ENCODE measurements around the gene PPM1F. TPM values are rescaled to one million over a fixed set of nuclear protein-coding genes. Genes with fewer than 3 reads are reported as not detected.

PPM1F gene
- total and polyA plus RNA-seq, 4 donors: 1.8 to 15.5 (median 8.9) TPM

- peaks cover 8 to 50% (median 33%) of the 10 kb centered on the region in 4 donors for H3K36me3 ChIP-seq (ENCODE audit: control insufficient read depth in 4 of 4, insufficient read depth in 3 of 4, low read depth in 1 of 4, low read length in 3 of 4)
- 83% methylated on average over 18 of the region's 18 CpGs for WGBS
These were observed 6.8 kb upstream of the PPM1F start for GRCh38 chr22:21959274-21960074.

More at GRCh38 chr22:21959274-21960074, 6.8 kb upstream of the PPM1F start:
- H3K27me3 ChIP-seq (ENCODE audit: control insufficient read depth in 4 of 4, insufficient read depth in 4 of 4, low read length in 3 of 4): no peaks in the 10 kb centered on the region
- no peak overlapping the region for H3K9ac ChIP-seq (ENCODE audit: low read depth in 1 of 2, low read length in 2 of 2)
- H3K9me3 ChIP-seq (ENCODE audit: control insufficient read depth in 4 of 4, low read length in 3 of 4): no peaks in the 10 kb centered on the region
- TF ChIP-seq FOXA2 (IDR thresholded peaks at IDR 0.05): no peak
- no peak for TF ChIP-seq YY1 (IDR thresholded peaks at IDR 0.05)
- no peak for TF ChIP-seq REST (IDR thresholded peaks at IDR 0.05)
- no peak for TF ChIP-seq CTCF (IDR thresholded peaks at IDR 0.05; ENCODE audit: low read depth, low read length, missing input control)
- no peak for TF ChIP-seq RAD21 (IDR thresholded peaks at IDR 0.05)
- no peak for TF ChIP-seq HNF4A (conservative IDR thresholded peaks at IDR 0.05)
- TF ChIP-seq FOXA1 (IDR thresholded peaks at IDR 0.05): no peak
- TF ChIP-seq NR2F2 (IDR thresholded peaks at IDR 0.05): no peak
- TF ChIP-seq JUND (IDR thresholded peaks at IDR 0.05): no peak
- TF ChIP-seq EGR1 (IDR thresholded peaks at IDR 0.05; ENCODE audit: low read depth in 2 of 2): no peak
- TF ChIP-seq MAX (IDR thresholded peaks at IDR 0.05): no peak
- TF ChIP-seq RXRA (IDR thresholded peaks at IDR 0.05): no peak
- TF ChIP-seq GABPA (IDR thresholded peaks at IDR 0.05 in 1 of 2, conservative IDR thresholded peaks at IDR 0.05 in 1 of 2): no peak
- TF ChIP-seq SP1 (IDR thresholded peaks at IDR 0.05): no peak
- no peak for TF ChIP-seq TAF1 (conservative IDR thresholded peaks at IDR 0.05)
- no peak for TF ChIP-seq ZBTB33 (IDR thresholded peaks at IDR 0.05)
- no peak overlapping the region for H3K27ac ChIP-seq (ENCODE audit: low read depth in 1 of 2, low read length in 2 of 2)
- no peak overlapping the region for H3K4me3 ChIP-seq (ENCODE audit: low read depth in 1 of 3, low read length in 3 of 3)
- DNase-seq (ENCODE audit: low spot score): no peak
- H3K4me1 ChIP-seq (ENCODE audit: control insufficient read depth in 4 of 4, insufficient read depth in 4 of 4, low read length in 3 of 4): peaks cover 0 to 4% (median 0%) of the 10 kb centered on the region in 4 donors

Data from liver (tissue), 9 donors.